AG04449 (cell line): ENCODE measurements around the gene MANSC1.

Source experiments
- CTCF ChIA-PET: fragments of 350-600 bp; formaldehyde crosslinking; extraction: SDS; loops from one replicate; lab custom pipeline; 2021; ENCODE audit warnings: antibody characterized with exemption; lab: Yijun Ruan, JAX
- POLR2A ChIA-PET: fragments of 400-600, 350-600 bp; formaldehyde crosslinking; extraction: SDS; loops from one replicate; lab custom pipeline; 2020; ENCODE audit warnings: antibody characterized with exemption, inconsistent platforms; lab: Yijun Ruan, JAX
- DNase-seq: peaks from one replicate; pipeline ENCODE4 v3.0.0-alpha.2; 2010; ENCODE audit warnings: low read depth, low spot score
- H3K4me3 ChIP-seq: 2 replicates; pipeline ENCODE4 v1.5.1; 2011; ENCODE audit warnings: low read depth, mild to moderate bottlenecking, control low read depth, low read length
- CTCF ChIP-seq: IDR thresholded peaks from one replicate; pipeline ENCODE4 v1.5.1; 2011; ENCODE audit warnings: mild to moderate bottlenecking, moderate library complexity, low read length, control low read depth, inconsistent platforms; ENCODE audit not compliant: insufficient read depth; ENCODE audit errors: missing control alignments

The MANSC1 gene

GRCh38 chr12:12350868-12351463 lies 924 bp upstream of the MANSC1 start:
- ChIA-PET CTCF (interaction anchor here (1.0 to 1.1 kb wide), 2 partner anchors 8 to 271 kb away, joined by 3 read pairs; no protein-coding TSS in a partner anchor), POLR2A (no interaction called here)
- TF ChIP-seq CTCF, result no peak
- no peak for DNase-seq
- H3K4me3 ChIP-seq, result no peak overlapping the region

GRCh38 chr12:12338527-12339168 lies 11.4 kb downstream of the MANSC1 start:
- TF ChIP-seq CTCF, result no peak
- CTCF ChIA-PET, result interaction anchor here (1.1 to 2.2 kb wide), 2 partner anchors 10 to 300 kb away, joined by 3 to 16 read pairs; no protein-coding TSS in a partner anchor
- POLR2A ChIA-PET, result no interaction called here
- H3K4me3 ChIP-seq, result no peak overlapping the region
- no peak for DNase-seq

- POLR2A ChIA-PET, result no interaction called here
These were observed 13.5 kb downstream of the MANSC1 start for GRCh38 chr12:12336511-12336910.

GRCh38 chr12:12336049-12336411 lies 14.0 kb downstream of the MANSC1 start:
- ChIA-PET CTCF (interaction anchor here (0.6 to 5.9 kb wide), 11 partner anchors 10 to 1836 kb away, joined by 3 to 85 read pairs (median 5); partner anchors contain the start of genes BORCS5 and MANSC1), POLR2A (no interaction called here)
- TF ChIP-seq CTCF, result no peak
- H3K4me3 ChIP-seq, result no peak overlapping the region
- no peak for DNase-seq

More at GRCh38 chr12:12336511-12336910, 13.5 kb downstream of the MANSC1 start:
- CTCF ChIA-PET, result interaction anchor here (0.6 to 5.9 kb wide), 10 partner anchors 10 to 782 kb away, joined by 3 to 85 read pairs (median 6); partner anchors contain the start of genes BORCS5 and MANSC1
- DNase-seq, result no peak
- H3K4me3 ChIP-seq, result no peak overlapping the region
- TF ChIP-seq CTCF, result no peak

- H3K4me3 ChIP-seq, result no peak overlapping the region
- no peak for DNase-seq
- POLR2A ChIA-PET, result no interaction called here
- peak; percentile 73 for TF ChIP-seq CTCF
- CTCF ChIA-PET, result interaction anchor here (0.7 to 5.9 kb wide), 19 partner anchors 8 to 780 kb away, joined by 3 to 85 read pairs (median 4); partner anchors contain the start of gene MANSC1
These were observed 15.5 kb downstream of the MANSC1 start for GRCh38 chr12:12334367-12335040.
